DOHH2 (cell line): ENCODE measurements around the gene TWF2.

Source experiments
- H3F3A ChIP-seq: fragments of 200-600 bp; sonication (generic), shearing (Covaris generic); 2 replicates; pipeline ENCODE4 v1.6.0; 2016; ENCODE audit warnings: antibody characterized with exemption, mild to moderate bottlenecking; ENCODE audit not compliant: control insufficient read depth, insufficient read depth
- H3K27ac ChIP-seq: fragments of 200-600 bp; sonication (generic); 2 replicates; pipeline ENCODE4 v1.5.1; 2014; ENCODE audit warnings: low read depth, mild to moderate bottlenecking, low read length, moderate library complexity
- H3K27me3 ChIP-seq: fragments of 200-600 bp; sonication (generic); 2 replicates; pipeline ENCODE4 v1.6.1; 2014; ENCODE audit warnings: mild to moderate bottlenecking, low read length, mixed read lengths; ENCODE audit not compliant: control insufficient read depth
- H3K36me3 ChIP-seq: fragments of 200-600 bp; sonication (generic); 2 replicates; pipeline ENCODE4 v1.6.1; 2014; ENCODE audit warnings: mild to moderate bottlenecking, low read length, moderate library complexity, mixed read lengths; ENCODE audit not compliant: control insufficient read depth
- H3K4me1 ChIP-seq: fragments of 200-600 bp; sonication (generic); 2 replicates; pipeline ENCODE4 v1.6.1; 2014; ENCODE audit warnings: mild to moderate bottlenecking, low read length, mixed read lengths; ENCODE audit not compliant: control insufficient read depth
- H3K4me2 ChIP-seq: fragments of 200-600 bp; sonication (generic); 2 replicates; pipeline ENCODE4 v1.6.0; 2014; ENCODE audit warnings: mild to moderate bottlenecking, low read length, moderate library complexity
- H3K4me3 ChIP-seq: fragments of 200-600 bp; sonication (generic); 2 replicates; pipeline ENCODE4 v1.5.1; 2014; ENCODE audit warnings: mild to moderate bottlenecking, low read length, mixed read lengths
- H3K79me2 ChIP-seq: fragments of 200-600 bp; sonication (generic); 2 replicates; pipeline ENCODE4 v1.6.1; 2014; ENCODE audit warnings: mild to moderate bottlenecking, low read length, mixed read lengths; ENCODE audit not compliant: control insufficient read depth
- H3K9me2 ChIP-seq: fragments of 200-600 bp; sonication (generic); replicated peaks from 2 replicates; pipeline ENCODE4 v1.6.1; 2014; ENCODE audit warnings: mild to moderate bottlenecking, low read length, mixed read lengths; ENCODE audit not compliant: control insufficient read depth
- H3K9me3 ChIP-seq: fragments of 200-600 bp; sonication (generic); 2 replicates; pipeline ENCODE4 v1.6.1; 2014; ENCODE audit warnings: antibody characterized with exemption, low read length, mixed read lengths; ENCODE audit not compliant: control insufficient read depth, insufficient read depth
- H4K20me1 ChIP-seq: fragments of 200-600 bp; sonication (generic); 2 replicates; pipeline ENCODE4 v1.6.0; 2014; ENCODE audit warnings: low read depth, mild to moderate bottlenecking, antibody characterized with exemption, low read length, moderate library complexity; ENCODE audit not compliant: control insufficient read depth, insufficient read depth
- EZH2phosphoT487 ChIP-seq: fragments of 200-600 bp; sonication (generic); IDR thresholded peaks from 2 replicates; pipeline ENCODE4 v1.6.1; 2017; ENCODE audit warnings: borderline replicate concordance, mild to moderate bottlenecking, antibody characterized with exemption, low read length, moderate library complexity, mixed read lengths
- TF ChIP-seq, protein P1 (sequence below): fragments of 200-600 bp; sonication (generic); IDR thresholded peaks from one replicate; pipeline ENCODE4 v1.5.1; 2014; ENCODE audit warnings: antibody characterized with exemption, mild to moderate bottlenecking, low read depth, low read length; ENCODE audit not compliant: poor library complexity, severe bottlenecking

The TWF2 gene

DNA sequence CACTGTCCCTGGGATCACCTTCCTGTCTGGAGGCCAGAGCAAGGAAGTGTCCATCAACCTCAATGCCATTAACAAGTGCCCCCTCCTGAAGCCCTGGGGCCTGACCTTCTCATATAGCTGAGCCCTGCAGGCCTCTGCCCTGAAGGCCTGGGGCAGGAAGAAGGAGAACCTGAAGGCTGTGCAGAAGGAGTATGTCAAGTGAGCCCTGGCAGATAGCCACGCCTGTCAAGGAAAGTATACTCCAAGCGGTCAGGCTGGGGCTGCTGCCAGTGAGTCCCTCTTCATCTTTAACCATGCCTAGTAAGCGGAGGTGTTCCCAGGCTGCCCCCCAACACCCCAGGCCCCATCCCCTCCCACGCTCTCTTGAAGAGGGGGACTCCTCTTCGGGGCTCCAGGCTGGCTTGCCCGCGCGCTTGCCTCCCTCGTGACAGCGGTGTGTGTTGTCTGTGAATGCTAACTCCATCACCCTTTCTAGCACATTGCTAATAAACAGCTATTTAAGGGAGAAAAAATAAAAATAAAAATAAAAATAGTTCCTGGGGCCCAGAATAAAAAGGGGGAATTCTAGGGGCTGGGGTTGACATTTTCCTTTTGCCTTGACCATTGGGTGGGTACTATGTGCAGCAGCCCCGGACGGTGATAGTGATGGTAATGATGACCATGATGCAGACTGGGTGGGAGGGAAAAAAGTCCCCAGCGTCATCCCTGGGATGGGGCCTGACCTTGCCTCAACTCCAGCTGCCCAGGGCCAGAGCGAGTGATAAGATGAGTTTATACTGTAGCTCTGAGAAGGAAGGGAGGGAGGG, 44.3 kb downstream of the TWF2 start:
- H3K27ac ChIP-seq, result no peak overlapping the region
- no peaks in the 10 kb centered on the region for H3K9me3 ChIP-seq
- no peak for TF ChIP-seq EZH2phosphoT487
- TF ChIP-seq, protein P1, sequence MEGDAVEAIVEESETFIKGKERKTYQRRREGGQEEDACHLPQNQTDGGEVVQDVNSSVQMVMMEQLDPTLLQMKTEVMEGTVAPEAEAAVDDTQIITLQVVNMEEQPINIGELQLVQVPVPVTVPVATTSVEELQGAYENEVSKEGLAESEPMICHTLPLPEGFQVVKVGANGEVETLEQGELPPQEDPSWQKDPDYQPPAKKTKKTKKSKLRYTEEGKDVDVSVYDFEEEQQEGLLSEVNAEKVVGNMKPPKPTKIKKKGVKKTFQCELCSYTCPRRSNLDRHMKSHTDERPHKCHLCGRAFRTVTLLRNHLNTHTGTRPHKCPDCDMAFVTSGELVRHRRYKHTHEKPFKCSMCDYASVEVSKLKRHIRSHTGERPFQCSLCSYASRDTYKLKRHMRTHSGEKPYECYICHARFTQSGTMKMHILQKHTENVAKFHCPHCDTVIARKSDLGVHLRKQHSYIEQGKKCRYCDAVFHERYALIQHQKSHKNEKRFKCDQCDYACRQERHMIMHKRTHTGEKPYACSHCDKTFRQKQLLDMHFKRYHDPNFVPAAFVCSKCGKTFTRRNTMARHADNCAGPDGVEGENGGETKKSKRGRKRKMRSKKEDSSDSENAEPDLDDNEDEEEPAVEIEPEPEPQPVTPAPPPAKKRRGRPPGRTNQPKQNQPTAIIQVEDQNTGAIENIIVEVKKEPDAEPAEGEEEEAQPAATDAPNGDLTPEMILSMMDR, result no peak
- no peaks in the 10 kb centered on the region; the same call in 1 of the 2 replicates for H4K20me1 ChIP-seq
- H3K4me3 ChIP-seq, result no peak overlapping the region
- peaks cover 15% of the 10 kb centered on the region for H3K36me3 ChIP-seq
- peaks cover 16% of the 10 kb centered on the region for H3K79me2 ChIP-seq
- no peaks in the 10 kb centered on the region for H3K9me2 ChIP-seq
- H3K4me2 ChIP-seq, result no peak overlapping the region
- peaks cover 20% of the 10 kb centered on the region for H3K4me1 ChIP-seq
- H3F3A ChIP-seq, result no peaks in the 10 kb centered on the region
- no peaks in the 10 kb centered on the region for H3K27me3 ChIP-seq

DNA sequence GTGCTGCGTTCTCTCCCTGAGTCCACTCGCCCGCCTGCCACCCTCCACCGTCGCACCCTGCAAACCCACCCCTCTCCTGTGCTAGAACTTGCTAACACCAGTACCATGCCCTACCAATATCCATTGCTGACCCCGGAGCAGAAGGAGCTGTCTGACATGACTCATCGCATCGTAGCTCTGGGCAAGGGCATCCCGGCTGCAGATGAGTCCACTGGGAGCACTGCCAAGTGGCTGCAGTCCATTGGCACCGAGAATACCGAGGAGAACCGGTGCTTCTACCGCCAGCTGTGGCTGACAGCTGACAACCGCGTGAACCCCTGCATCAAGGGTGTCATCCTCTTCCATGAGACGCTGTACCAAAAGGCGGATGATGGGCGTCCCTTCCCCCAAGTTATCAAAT, 45.9 kb downstream of the TWF2 start:
- Histone ChIP-seq H3K9me2 (no peaks in the 10 kb centered on the region), H3K27ac (no peak overlapping the region), H3K36me3 (0 out of 2 replicates have a peak, but pooled peaks cover under 1% of the 10 kb centered on the region), H4K20me1 (no peaks in the 10 kb centered on the region), H3K4me1 (peaks cover 9% of the 10 kb centered on the region), H3K9me3 (no peaks in the 10 kb centered on the region), H3K4me2 (no peak overlapping the region), H3K27me3 (no peaks in the 10 kb centered on the region), H3F3A (no peaks in the 10 kb centered on the region), H3K79me2 (peaks cover 1% of the 10 kb centered on the region), H3K4me3 (no peak overlapping the region)
- TF ChIP-seq, protein P1, result no peak
- no peak for TF ChIP-seq EZH2phosphoT487

DNA sequence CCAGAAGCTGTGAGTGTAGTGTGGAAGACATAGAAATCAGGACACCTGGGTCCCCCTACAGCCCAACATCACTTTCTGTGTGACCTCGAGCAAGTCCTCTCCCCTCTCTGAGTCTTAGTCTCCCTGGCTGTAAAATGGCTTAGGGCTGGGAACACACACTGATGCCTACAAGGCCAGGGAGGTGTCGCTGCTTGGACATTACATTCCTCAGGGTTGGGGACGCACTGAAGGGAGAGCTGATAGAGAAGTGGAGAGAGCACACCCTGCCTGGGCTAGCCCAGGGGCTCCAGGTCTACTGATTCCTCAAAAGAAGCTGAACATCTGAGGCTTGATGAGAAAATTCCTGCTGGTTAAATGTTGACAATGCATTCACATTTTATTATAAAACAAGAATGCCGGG, 47.3 kb downstream of the TWF2 start:
- Histone ChIP-seq H3K27ac (no peak overlapping the region), H3K36me3 (no peaks in the 10 kb centered on the region), H3K9me2 (no peaks in the 10 kb centered on the region), H3K4me3 (no peak overlapping the region), H3K4me1 (no peaks in the 10 kb centered on the region), H3K27me3 (no peaks in the 10 kb centered on the region), H3K79me2 (no peaks in the 10 kb centered on the region), H4K20me1 (no peaks in the 10 kb centered on the region), H3K9me3 (no peaks in the 10 kb centered on the region), H3K4me2 (no peak overlapping the region), H3F3A (no peaks in the 10 kb centered on the region)
- TF ChIP-seq, protein P1, result no peak
- TF ChIP-seq EZH2phosphoT487, result no peak
